Globus pallidus (tissue), 1 donor: ENCODE measurements around the gene SPATS2.

Experiments
- DNase-seq: peaks from one replicate; pipeline ENCODE4 v3.0.0-alpha.2; 2015; ENCODE audit warnings: low spot score

The SPATS2 gene

GRCh38 chr12:49541140-49541861 lies 174.0 kb downstream of the SPATS2 start:
- no peak for DNase-seq

DNA sequence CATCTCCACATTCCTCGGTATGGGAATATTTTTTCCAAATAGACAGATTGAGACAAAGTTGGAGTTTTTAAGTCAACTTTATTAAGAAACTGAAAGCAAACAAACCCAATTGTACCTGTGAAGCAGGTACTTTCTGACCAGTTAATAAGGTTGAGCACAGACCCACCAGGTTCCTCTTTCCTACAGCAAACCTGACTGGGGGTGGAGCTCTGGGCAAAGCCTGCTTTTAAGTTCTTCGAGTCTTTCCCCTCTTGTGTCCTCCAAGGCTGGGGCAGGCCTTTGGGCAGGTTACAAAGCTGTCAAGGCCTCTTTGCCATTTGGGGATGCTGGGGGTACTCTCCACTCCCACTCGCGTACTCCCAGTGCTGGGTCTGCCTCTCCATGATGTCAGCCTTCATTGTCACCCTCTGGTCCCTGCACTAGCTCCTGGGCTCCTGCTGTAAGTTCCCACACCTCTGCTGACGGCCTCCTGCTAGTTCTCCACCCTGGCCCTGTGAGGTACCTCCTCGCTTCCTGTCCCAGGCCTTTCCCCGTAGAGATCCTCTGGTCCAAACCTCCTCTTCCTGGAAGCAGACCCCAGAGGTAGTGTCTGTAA lies 174.7 kb downstream of the SPATS2 start:
- DNase-seq = no peak

DNA sequence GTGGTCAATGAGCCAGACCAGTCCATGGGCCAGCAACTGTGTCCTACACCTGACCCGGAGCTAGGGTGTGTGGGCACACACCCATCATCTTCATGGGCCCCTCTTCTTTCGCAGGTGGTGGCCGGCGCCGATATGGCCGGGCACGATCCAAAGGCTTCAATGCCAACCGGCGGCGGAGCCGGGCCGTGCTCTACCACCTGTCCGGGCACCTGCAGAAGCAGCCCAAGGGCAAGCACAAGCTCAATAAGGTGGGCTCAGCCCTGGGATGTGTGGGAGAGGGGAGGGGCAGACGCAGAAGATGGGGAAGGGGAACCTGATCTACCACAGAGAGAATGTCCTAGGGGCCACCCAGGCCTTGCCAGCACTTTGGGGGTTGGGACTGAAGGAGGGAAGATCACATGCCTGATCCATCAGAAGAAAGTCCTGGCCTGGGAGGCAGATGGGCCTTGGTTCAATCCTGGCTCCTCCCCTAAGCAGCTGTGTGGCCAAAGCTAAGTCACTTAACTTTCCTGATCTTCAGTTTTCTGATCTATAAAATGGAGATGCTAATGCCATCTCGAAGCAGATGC lies 175.4 kb downstream of the SPATS2 start:
- no peak for DNase-seq

DNA sequence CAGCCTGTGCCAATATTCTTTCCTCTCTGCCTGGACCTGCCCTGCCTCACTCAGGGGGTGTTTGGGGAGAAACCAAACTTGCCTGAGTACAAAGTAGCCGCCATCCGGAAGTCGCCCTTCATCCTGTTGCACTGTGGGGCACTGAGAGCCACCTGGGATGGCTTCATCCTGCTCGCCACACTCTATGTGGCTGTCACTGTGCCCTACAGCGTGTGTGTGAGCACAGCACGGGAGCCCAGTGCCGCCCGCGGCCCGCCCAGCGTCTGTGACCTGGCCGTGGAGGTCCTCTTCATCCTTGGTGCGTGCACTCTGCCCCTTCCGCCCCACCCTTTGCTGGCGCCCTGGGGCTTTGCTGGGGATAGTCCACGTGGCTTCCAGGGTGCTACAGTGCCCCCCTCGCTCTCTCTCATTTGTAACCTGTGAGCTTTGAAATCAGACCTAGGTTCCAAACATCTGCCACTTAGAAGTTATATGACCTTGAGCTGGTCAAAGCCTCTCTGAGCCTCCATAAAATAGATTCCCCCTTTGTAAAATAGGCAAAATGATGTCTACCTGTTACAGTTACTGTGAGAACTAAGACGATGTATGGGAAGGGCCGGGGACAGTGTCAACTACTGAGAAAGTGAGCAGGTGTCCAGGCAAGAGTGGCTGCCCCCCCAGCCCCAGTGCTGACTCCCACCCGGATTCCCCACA lies 176.1 kb downstream of the SPATS2 start:
- DNase-seq = no peak

DNA sequence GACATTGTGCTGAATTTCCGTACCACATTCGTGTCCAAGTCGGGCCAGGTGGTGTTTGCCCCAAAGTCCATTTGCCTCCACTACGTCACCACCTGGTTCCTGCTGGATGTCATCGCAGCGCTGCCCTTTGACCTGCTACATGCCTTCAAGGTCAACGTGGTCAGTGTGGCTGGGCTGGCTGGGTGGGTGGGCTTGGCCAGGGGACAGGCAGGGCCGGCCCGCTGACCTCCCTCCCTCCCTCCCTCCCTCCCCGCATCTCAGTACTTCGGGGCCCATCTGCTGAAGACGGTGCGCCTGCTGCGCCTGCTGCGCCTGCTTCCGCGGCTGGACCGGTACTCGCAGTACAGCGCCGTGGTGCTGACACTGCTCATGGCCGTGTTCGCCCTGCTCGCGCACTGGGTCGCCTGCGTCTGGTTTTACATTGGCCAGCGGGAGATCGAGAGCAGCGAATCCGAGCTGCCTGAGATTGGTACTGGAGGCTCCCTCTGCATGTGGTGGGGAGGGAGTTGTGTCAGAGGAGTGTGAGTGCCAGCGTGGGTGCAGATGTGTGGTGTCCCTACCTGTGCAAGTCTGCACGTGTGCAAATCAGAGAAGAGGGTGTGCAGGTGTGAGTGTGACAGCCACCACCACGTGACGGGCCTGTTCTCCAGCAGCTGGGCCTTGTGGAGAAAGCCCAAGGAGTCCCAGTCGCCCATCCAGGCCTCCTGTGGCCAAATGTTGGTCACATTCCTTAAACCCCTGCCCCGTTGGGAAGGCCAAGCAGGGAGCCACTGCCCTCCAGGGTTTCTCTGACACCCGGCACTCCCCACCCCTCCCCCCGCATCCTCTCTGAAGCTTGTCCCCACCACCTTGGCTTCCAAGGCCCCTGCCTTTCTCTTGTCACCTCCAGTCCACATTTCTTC lies 176.9 kb downstream of the SPATS2 start:
- no peak for DNase-seq

- DNase-seq = no peak
These were observed 178.6 kb downstream of the SPATS2 start for GRCh38 chr12:49545815-49546214.

DNA sequence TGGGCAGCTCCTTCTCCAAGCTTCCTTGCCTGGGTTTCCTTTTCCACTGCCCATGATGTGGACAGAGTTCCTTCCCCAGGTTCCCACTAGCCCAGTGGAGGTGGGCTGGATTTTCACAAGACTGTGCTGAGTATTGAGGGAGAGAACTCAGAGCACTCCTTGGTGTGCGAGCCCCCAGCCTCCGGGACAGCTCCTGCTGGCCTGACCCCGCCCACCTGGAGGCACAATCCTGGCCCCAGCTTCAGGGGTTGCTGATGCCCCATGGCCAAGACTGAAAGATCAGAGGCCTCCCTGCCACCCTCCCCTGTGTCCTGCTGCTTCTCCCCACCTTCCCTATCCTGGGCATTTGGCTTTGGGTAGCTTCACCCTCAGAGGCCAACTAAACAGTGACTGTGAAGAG lies 179.2 kb downstream of the SPATS2 start:
- no peak for DNase-seq

- DNase-seq = no peak
These were observed 179.9 kb downstream of the SPATS2 start for GRCh38 chr12:49547090-49547690.

- DNase-seq = no peak
These were observed 181.2 kb downstream of the SPATS2 start for GRCh38 chr12:49548481-49548821.

DNA sequence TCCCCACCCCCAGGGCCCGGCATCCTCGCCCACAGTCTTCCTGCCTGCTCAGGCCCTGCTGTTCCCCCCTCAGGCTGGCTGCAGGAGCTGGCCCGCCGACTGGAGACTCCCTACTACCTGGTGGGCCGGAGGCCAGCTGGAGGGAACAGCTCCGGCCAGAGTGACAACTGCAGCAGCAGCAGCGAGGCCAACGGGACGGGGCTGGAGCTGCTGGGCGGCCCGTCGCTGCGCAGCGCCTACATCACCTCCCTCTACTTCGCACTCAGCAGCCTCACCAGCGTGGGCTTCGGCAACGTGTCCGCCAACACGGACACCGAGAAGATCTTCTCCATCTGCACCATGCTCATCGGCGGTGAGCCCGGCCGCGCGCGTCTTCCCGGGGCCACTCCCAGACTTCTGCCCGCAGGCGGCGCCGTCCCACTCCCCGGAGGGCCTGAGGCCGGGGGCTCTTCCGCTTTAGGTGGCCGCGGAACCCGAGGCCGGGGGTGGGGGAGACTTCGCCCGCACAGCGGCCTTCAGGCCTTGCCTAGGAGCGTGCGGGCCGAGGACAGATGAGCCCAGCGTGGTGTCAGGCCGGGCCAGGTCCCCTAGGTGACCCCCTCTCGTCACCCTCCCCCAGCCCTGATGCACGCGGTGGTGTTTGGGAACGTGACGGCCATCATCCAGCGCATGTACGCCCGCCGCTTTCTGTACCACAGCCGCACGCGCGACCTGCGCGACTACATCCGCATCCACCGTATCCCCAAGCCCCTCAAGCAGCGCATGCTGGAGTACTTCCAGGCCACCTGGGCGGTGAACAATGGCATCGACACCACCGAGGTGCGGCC lies 181.8 kb downstream of the SPATS2 start:
- peak; percentile 20 for DNase-seq

- no peak for DNase-seq
These were observed 182.8 kb downstream of the SPATS2 start for GRCh38 chr12:49549735-49550692.

DNA sequence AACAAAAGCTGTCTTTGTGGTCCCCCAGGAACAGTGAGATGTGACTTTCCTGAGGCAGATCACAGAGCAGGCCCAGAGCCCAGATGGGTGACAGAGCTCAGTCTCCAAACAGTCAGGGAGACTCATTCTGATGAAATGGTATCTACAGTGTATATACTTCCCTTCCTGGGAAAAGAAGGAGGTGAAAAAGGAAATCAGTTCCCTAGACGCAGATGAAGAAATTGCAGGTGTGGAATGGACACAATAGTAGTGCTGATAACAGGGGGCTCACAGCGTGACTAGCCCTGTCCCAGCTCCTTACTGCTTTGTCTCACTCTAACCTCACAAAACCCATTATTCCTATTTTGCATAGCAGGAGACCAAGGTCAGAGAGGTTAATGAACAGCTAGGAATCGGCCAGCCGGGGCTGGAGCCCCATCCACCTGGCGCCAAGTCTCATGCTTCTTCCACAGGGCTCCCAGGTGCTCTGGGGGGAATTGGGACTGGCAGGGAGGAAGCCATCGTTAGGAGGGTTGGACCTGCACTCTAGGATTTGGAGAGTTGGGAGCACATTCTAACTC lies 183.5 kb downstream of the SPATS2 start:
- DNase-seq = peak; percentile 24

- no peak for DNase-seq
These were observed 184.8 kb downstream of the SPATS2 start for GRCh38 chr12:49552014-49552413.

GRCh38 chr12:49552425-49552824 lies 185.2 kb downstream of the SPATS2 start:
- no peak for DNase-seq

GRCh38 chr12:49552899-49553298 lies 185.6 kb downstream of the SPATS2 start:
- no peak for DNase-seq

DNA sequence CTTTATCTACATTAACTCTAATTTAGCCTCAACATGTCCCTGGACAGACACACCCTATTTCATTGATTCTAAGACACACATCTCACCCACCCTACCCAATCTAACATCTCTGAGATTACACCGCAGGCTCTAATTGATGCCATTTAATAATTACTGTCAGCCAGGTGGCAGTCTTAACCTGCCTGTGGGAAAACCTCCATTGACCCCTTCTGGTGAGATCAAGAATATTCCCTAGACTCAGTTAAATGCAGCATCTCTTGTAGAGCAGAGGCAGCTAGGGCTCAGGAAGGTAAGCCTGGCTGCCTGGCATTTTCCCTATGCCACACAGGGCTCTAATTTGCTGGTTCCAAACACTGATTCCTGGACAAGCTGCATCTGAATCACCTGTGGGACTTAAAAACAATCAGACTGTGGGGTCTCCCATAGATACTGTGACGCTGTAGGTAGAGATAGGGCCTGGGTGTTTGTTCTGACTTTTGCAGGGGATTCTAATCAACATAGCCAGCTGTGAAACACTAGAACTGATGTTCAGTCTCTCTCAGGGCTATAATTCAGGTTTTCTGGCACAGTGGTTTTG lies 186.3 kb downstream of the SPATS2 start:
- DNase-seq = no peak

- no peak for DNase-seq
These were observed 187.0 kb downstream of the SPATS2 start for GRCh38 chr12:49554266-49554665.

- DNase-seq = no peak
These were observed 188.5 kb downstream of the SPATS2 start for GRCh38 chr12:49555631-49556390.
